ENCODE data around the gene PHACTR1. TPM values are rescaled to one million over a fixed set of nuclear protein-coding genes. Genes with fewer than 3 reads are reported as not detected.

The PHACTR1 gene
- total and polyA plus RNA-seq, 2 experiments from 2014 or later = 0.65 to 3.2 TPM

GRCh38 chr6:13212538-13212937, 496.0 kb downstream of the PHACTR1 start:
- DNase-seq = no peak
- in situ Hi-C loops (cut with MboI) = no loop called here

GRCh38 chr6:13215390-13215789, 498.8 kb downstream of the PHACTR1 start:
- TF ChIP-seq EZH2 (IDR thresholded peaks at IDR 0.05; ENCODE audit: insufficient read depth, poor library complexity, severe bottlenecking) (no peak), EZH2phosphoT487 (IDR thresholded peaks at IDR 0.05; ENCODE audit: insufficient read depth, low read depth) (no peak)
- in situ Hi-C loops (cut with MboI) = no loop called here
- no peaks in the 10 kb centered on the region for H3K36me3 ChIP-seq (ENCODE audit: low read depth)

More at GRCh38 chr6:13212538-13212937, 496.0 kb downstream of the PHACTR1 start:
- Histone ChIP-seq H3K79me2 (ENCODE audit: insufficient read depth) (no peaks in the 10 kb centered on the region), H3K9me3 (ENCODE audit: low read depth) (no peaks in the 10 kb centered on the region), H3K36me3 (ENCODE audit: low read depth) (no peaks in the 10 kb centered on the region), H3K9ac (no peak overlapping the region), H3F3A (ENCODE audit: insufficient read depth) (no peaks in the 10 kb centered on the region), H2AFZ (no peak overlapping the region), H3K4me3 (no peak overlapping the region), H3K27me3 (replicated peaks; ENCODE audit: insufficient read depth) (no peaks in the 10 kb centered on the region), H3K9me2 (ENCODE audit: insufficient read depth) (no peaks in the 10 kb centered on the region), H3K4me2 (ENCODE audit: unreplicated experiment) (no peak overlapping the region), H4K20me1 (ENCODE audit: insufficient read depth) (no peaks in the 10 kb centered on the region), H3K4me1 (ENCODE audit: insufficient read depth) (peaks cover 3% of the 10 kb centered on the region; the same call in 1 of the 2 replicates), H3K27ac (no peak overlapping the region)
- 85 to 87% methylated on average over 14 of the region's 14 CpGs for WGBS, 2 experiments (ENCODE audit: low coverage in 1 of 2, low lambda C conversion rate in 2 of 2, missing lambda C conversion rate in 2 of 2)
- TF ChIP-seq EZH2phosphoT487 (IDR thresholded peaks at IDR 0.05; ENCODE audit: insufficient read depth, low read depth) (no peak), EZH2 (IDR thresholded peaks at IDR 0.05; ENCODE audit: insufficient read depth, poor library complexity, severe bottlenecking) (no peak)

GRCh38 chr6:13216236-13217014, 499.9 kb downstream of the PHACTR1 start:
- WGBS, 2 experiments (ENCODE audit: low coverage in 1 of 2, low lambda C conversion rate in 2 of 2, missing lambda C conversion rate in 2 of 2) = 66 to 68% methylated on average over 2 of the region's 2 CpGs

More at GRCh38 chr6:13215390-13215789, 498.8 kb downstream of the PHACTR1 start:
- 84 to 91% methylated on average over 2 of the region's 2 CpGs for WGBS, 2 experiments (ENCODE audit: low coverage in 1 of 2, low lambda C conversion rate in 2 of 2, missing lambda C conversion rate in 2 of 2)
- DNase-seq = no peak
- Histone ChIP-seq H3K9ac (no peak overlapping the region), H2AFZ (no peak overlapping the region), H3F3A (ENCODE audit: insufficient read depth) (no peaks in the 10 kb centered on the region), H3K4me2 (ENCODE audit: unreplicated experiment) (no peak overlapping the region), H3K27ac (no peak overlapping the region), H3K4me3 (no peak overlapping the region), H4K20me1 (ENCODE audit: insufficient read depth) (no peaks in the 10 kb centered on the region), H3K9me2 (ENCODE audit: insufficient read depth) (no peaks in the 10 kb centered on the region), H3K27me3 (replicated peaks; ENCODE audit: insufficient read depth) (no peaks in the 10 kb centered on the region), H3K79me2 (ENCODE audit: insufficient read depth) (no peaks in the 10 kb centered on the region), H3K4me1 (ENCODE audit: insufficient read depth) (peaks cover 6% of the 10 kb centered on the region; the same call in 1 of the 2 replicates), H3K9me3 (ENCODE audit: low read depth) (no peaks in the 10 kb centered on the region)

GRCh38 chr6:13217206-13217905, 500.8 kb downstream of the PHACTR1 start:
- no peak overlapping the region for H3K27ac ChIP-seq
- no peaks in the 10 kb centered on the region for H3K79me2 ChIP-seq (ENCODE audit: insufficient read depth)
- H3K9ac ChIP-seq = no peak overlapping the region
- no peaks in the 10 kb centered on the region for H3K9me3 ChIP-seq (ENCODE audit: low read depth)
- no peaks in the 10 kb centered on the region for H3F3A ChIP-seq (ENCODE audit: insufficient read depth)
- in situ Hi-C loops (cut with MboI) = no loop called here
- H3K36me3 ChIP-seq (ENCODE audit: low read depth) = no peaks in the 10 kb centered on the region
- H3K4me1 ChIP-seq (ENCODE audit: insufficient read depth) = peaks cover 6% of the 10 kb centered on the region; the same call in 1 of the 2 replicates
- H3K4me2 ChIP-seq (ENCODE audit: unreplicated experiment) = no peak overlapping the region
- 72% methylated on average over 4 of the region's 4 CpGs for WGBS, 2 experiments (ENCODE audit: low coverage in 1 of 2, low lambda C conversion rate in 2 of 2, missing lambda C conversion rate in 2 of 2)
- H3K9me2 ChIP-seq (ENCODE audit: insufficient read depth) = no peaks in the 10 kb centered on the region
- TF ChIP-seq EZH2 (IDR thresholded peaks at IDR 0.05; ENCODE audit: insufficient read depth, poor library complexity, severe bottlenecking) (no peak), EZH2phosphoT487 (IDR thresholded peaks at IDR 0.05; ENCODE audit: insufficient read depth, low read depth) (no peak)
- no peak overlapping the region for H2AFZ ChIP-seq
- H3K4me3 ChIP-seq = no peak overlapping the region
- no peaks in the 10 kb centered on the region for H4K20me1 ChIP-seq (ENCODE audit: insufficient read depth)
- peak; percentile 16 for DNase-seq
- H3K27me3 ChIP-seq (replicated peaks; ENCODE audit: insufficient read depth) = no peaks in the 10 kb centered on the region

More at GRCh38 chr6:13216236-13217014, 499.9 kb downstream of the PHACTR1 start:
- H3K27ac ChIP-seq = no peak overlapping the region
- no peak overlapping the region for H3K4me2 ChIP-seq (ENCODE audit: unreplicated experiment)
- H3F3A ChIP-seq (ENCODE audit: insufficient read depth) = no peaks in the 10 kb centered on the region
- TF ChIP-seq EZH2 (IDR thresholded peaks at IDR 0.05; ENCODE audit: insufficient read depth, poor library complexity, severe bottlenecking) (no peak), EZH2phosphoT487 (IDR thresholded peaks at IDR 0.05; ENCODE audit: insufficient read depth, low read depth) (no peak)
- H3K27me3 ChIP-seq (replicated peaks; ENCODE audit: insufficient read depth) = no peaks in the 10 kb centered on the region
- H4K20me1 ChIP-seq (ENCODE audit: insufficient read depth) = no peaks in the 10 kb centered on the region
- H3K4me3 ChIP-seq = no peak overlapping the region
- DNase-seq = no peak
- no peak overlapping the region for H2AFZ ChIP-seq
- peaks cover 6% of the 10 kb centered on the region; the same call in 1 of the 2 replicates for H3K4me1 ChIP-seq (ENCODE audit: insufficient read depth)
- H3K36me3 ChIP-seq (ENCODE audit: low read depth) = no peaks in the 10 kb centered on the region
- H3K9me3 ChIP-seq (ENCODE audit: low read depth) = no peaks in the 10 kb centered on the region
- in situ Hi-C loops (cut with MboI) = no loop called here
- no peaks in the 10 kb centered on the region for H3K9me2 ChIP-seq (ENCODE audit: insufficient read depth)
- no peaks in the 10 kb centered on the region for H3K79me2 ChIP-seq (ENCODE audit: insufficient read depth)
- H3K9ac ChIP-seq = no peak overlapping the region

All from GM23248 (cell line).